PC-9 (cell line): ENCODE results near the gene CHRNA5. TPM values are rescaled to one million over a fixed set of nuclear protein-coding genes. Genes with fewer than 3 reads are reported as not detected.
"Not testable (repeated sequence)": the region's sequence is repeated elsewhere in the genome, so short reads cannot be mapped to it uniquely, and the experiment has no call there.

Source experiments
- Bru-seq: library from RNA; stranded (reverse); fragments of 400-500 nt; gene quantifications from one replicate; lab custom pipeline; 2021; lab: Mats Ljungman, UMichigan
- BruChase-seq, 2 experiments: library from RNA; stranded (reverse); fragments of 400-500 nt; gene quantifications; one replicate each; lab custom pipeline; 2021; lab: Mats Ljungman, UMichigan
- BruUV-seq: library from RNA; stranded (reverse); fragments of 400-500 nt; replicated peaks from 2 replicates; lab custom pipeline; 2021; lab: Mats Ljungman, UMichigan
- CTCF ChIA-PET: fragments of 300-600 bp; sonication (Branson Sonifier 250); formaldehyde crosslinking; loops from one replicate; lab custom pipeline; 2022; ENCODE audit warnings: antibody characterized with exemption; lab: Charles Lee
- POLR2A ChIA-PET: fragments of 300-600 bp; sonication (Branson Sonifier 250); formaldehyde crosslinking; loops from one replicate; lab custom pipeline; 2022; ENCODE audit warnings: antibody characterized with exemption; ENCODE audit not compliant: unreplicated experiment; lab: Charles Lee
- DNase-seq, 2 experiments: peaks; one replicate each; pipeline versions ENCODE4 v3.0.0 to v3.0.0-alpha.2; 2015 to 2022; ENCODE audit warnings: mixed read lengths in 1 of 2
- H2AFZ ChIP-seq: fragments of 200-600 bp; sonication (generic); 2 replicates; pipeline ENCODE4 v1.8.1; 2017; ENCODE audit warnings: antibody characterized with exemption
- H3F3A ChIP-seq: fragments of 200-600 bp; sonication (generic); 2 replicates; pipeline ENCODE4 v1.8.1; 2017; ENCODE audit warnings: antibody characterized with exemption, mild to moderate bottlenecking, low read depth; ENCODE audit not compliant: insufficient read depth
- H3K27ac ChIP-seq: fragments of 200-600 bp; sonication (generic); 2 replicates; pipeline ENCODE4 v1.6.1; 2016; ENCODE audit warnings: mixed run types
- H3K27me3 ChIP-seq: fragments of 200-600 bp; sonication (generic); 2 replicates; pipeline ENCODE4 v1.6.1; 2016; ENCODE audit warnings: low read depth, mixed run types; ENCODE audit not compliant: insufficient read depth
- H3K36me3 ChIP-seq: fragments of 200-600 bp; sonication (generic); 2 replicates; pipeline ENCODE4 v1.6.1; 2016; ENCODE audit warnings: low read depth, mixed run types
- H3K4me1 ChIP-seq: fragments of 200-600 bp; sonication (generic); replicated peaks from 2 replicates; pipeline ENCODE4 v1.6.1; 2016; ENCODE audit warnings: mixed run types; ENCODE audit not compliant: insufficient read depth
- H3K4me2 ChIP-seq: fragments of 200-600 bp; sonication (generic); 2 replicates; pipeline ENCODE4 v1.6.1; 2017; ENCODE audit warnings: mixed run types
- H3K4me3 ChIP-seq: fragments of 200-600 bp; sonication (generic); 2 replicates; pipeline ENCODE4 v1.6.1; 2016; ENCODE audit warnings: mixed run types
- H3K79me2 ChIP-seq: fragments of 200-600 bp; sonication (generic); 2 replicates; pipeline ENCODE4 v1.6.1; 2017; ENCODE audit warnings: low read depth, mixed run types
- H3K9me2 ChIP-seq: fragments of 200-600 bp; sonication (generic); 2 replicates; pipeline ENCODE4 v1.8.1; 2017; ENCODE audit warnings: mild to moderate bottlenecking; ENCODE audit not compliant: insufficient read depth
- H3K9me3 ChIP-seq: fragments of 200-600 bp; sonication (generic); 2 replicates; pipeline ENCODE4 v1.8.1; 2016; ENCODE audit warnings: low read depth; ENCODE audit not compliant: insufficient read depth
- H4K20me1 ChIP-seq: fragments of 200-600 bp; sonication (generic); 2 replicates; pipeline ENCODE4 v1.8.1; 2017; ENCODE audit not compliant: insufficient read depth
- CTCF ChIP-seq: fragments of 200-600 bp; sonication (generic); conservative IDR thresholded peaks from 2 replicates; pipeline ENCODE4 v1.6.1; 2017; ENCODE audit warnings: mixed run types, antibody characterized with exemption, mild to moderate bottlenecking, moderate library complexity
- EZH2 ChIP-seq: fragments of 200-600 bp; sonication (generic); IDR thresholded peaks from 2 replicates; pipeline ENCODE4 v1.8.0; 2017; ENCODE audit warnings: antibody characterized with exemption, low read depth
- intact Hi-C: fragments of 100-400 bp; cut with micrococcal nuclease; formaldehyde crosslinking; loops from one replicate; pipeline ENCODE4 v1.10.0; 2022; ENCODE audit not compliant: unreplicated experiment
- long read RNA-seq: library from polyadenylated mRNA; stranded (forward); transcript quantifications from one replicate; pipeline ENCODE4 v2.0.0, GENCODE V29; 2022
- total RNA-seq: library from RNA; stranded (reverse); gene quantifications from 2 replicates; pipeline ENCODE4 v1.2.3, GENCODE V29; 2021

CHRNA5 gene
- total RNA-seq (9.5 and 10.7 TPM in 2 replicates), Bru-seq, nascent RNA (percentile 57 among the genes with signal in this experiment), BruChase-seq, experiment 1, labeled RNA remaining after a 2-hour chase (percentile 46 among the genes with signal in this experiment), BruChase-seq, experiment 2, labeled RNA remaining after a 6-hour chase (percentile 58 among the genes with signal in this experiment)
- long read RNA-seq, transcript CHRNA5-201 (6 exons, 3,623 nt) = major isoform, 7 of 39 reads
- long read RNA-seq, partial matches to known transcripts = 15 of 39 reads
- long read RNA-seq, other reads (novel, unspliced or antisense) = 15 of 39 reads

- Histone ChIP-seq H3K27ac (peak within 1 kb of the TSS; percentile 44), H3F3A (peaks cover 15% of the 10 kb centered on the region), H3K27me3 (no peaks in the 10 kb centered on the region), H3K4me1 (peaks cover 14% of the 10 kb centered on the region), H3K4me2 (peak within 1 kb of the TSS; percentile 87), H3K9me2 (no peaks in the 10 kb centered on the region), H2AFZ (peak within 1 kb of the TSS; percentile 92), H3K9me3 (no peaks in the 10 kb centered on the region), H3K36me3 (no peaks in the 10 kb centered on the region), H4K20me1 (no peaks in the 10 kb centered on the region), H3K4me3 (peak within 1 kb of the TSS; percentile 68), H3K79me2 (peaks cover 11% of the 10 kb centered on the region; the same call in 1 of the 2 replicates)
- DNase-seq = peak; percentile 84 to 97
- intact Hi-C loops = loop anchor here (2.0 kb wide), 1 partner anchor 25 kb away; the partner anchor contains the start of gene PSMA4
- ChIA-PET POLR2A (interaction anchor here (0.6 to 1.0 kb wide), 7 partner anchors 10 to 266 kb away, joined by 3 to 13 read pairs (median 5); partner anchors contain the start of genes PSMA4 and SKIC8), CTCF (interaction anchor here (0.6 to 1.0 kb wide), 4 partner anchors 101 to 175 kb away, joined by 3 to 5 read pairs (median 4); no protein-coding TSS in a partner anchor)
- TF ChIP-seq EZH2 (no peak), CTCF (no peak)
- BruUV-seq = no TSS peak
These were observed at the start of gene CHRNA5 for GRCh38 chr15:78565097-78565950. Gene CHRNA5, plus strand, starts transcription at chr15:78565520. Its CDS starts 200 bp downstream, at chr15:78565720.

- H3K4me2 ChIP-seq, H3K79me2 ChIP-seq, H3K9me3 ChIP-seq, H3K4me3 ChIP-seq, H3K9me2 ChIP-seq, CTCF ChIA-PET, BruUV-seq, POLR2A ChIA-PET, H3K27ac ChIP-seq, H2AFZ ChIP-seq, H3K4me1 ChIP-seq, H3K27me3 ChIP-seq, H4K20me1 ChIP-seq, H3K36me3 ChIP-seq, DNase-seq, intact Hi-C loops, H3F3A ChIP-seq: not testable (repeated sequence)
These were observed 45.3 kb upstream of the CHRNA5 start for GRCh38 chr15:78520035-78520434.

- Histone ChIP-seq H3K27me3 (no peaks in the 10 kb centered on the region), H3K4me1 (no peaks in the 10 kb centered on the region), H3K4me2 (no peak overlapping the region), H3F3A (no peaks in the 10 kb centered on the region), H3K9me2 (no peaks in the 10 kb centered on the region), H3K27ac (no peak overlapping the region), H3K4me3 (no peak overlapping the region), H4K20me1 (no peaks in the 10 kb centered on the region), H3K79me2 (no peaks in the 10 kb centered on the region), H2AFZ (no peak overlapping the region), H3K9me3 (no peaks in the 10 kb centered on the region), H3K36me3 (no peaks in the 10 kb centered on the region)
- intact Hi-C loops = no loop called here
- no peak for DNase-seq
- TF ChIP-seq EZH2 (no peak), CTCF (no peak)
- no TSS peak for BruUV-seq
- ChIA-PET CTCF (no interaction called here), POLR2A (no interaction called here)
These were observed 41.1 kb upstream of the CHRNA5 start for GRCh38 chr15:78524230-78524629.
